Right lobe of liver (tissue), 6 donors: Measurements from ENCODE around the gene HOXB3. TPM values are rescaled to one million over a fixed set of nuclear protein-coding genes. Genes with fewer than 3 reads are reported as not detected.

Experiments used
- ATAC-seq, 4 donors: fragments of 200-7000 bp; cut with Tn5 transposase; one replicate each; pipeline ENCODE4 v1.9.1; 2020; ENCODE audit warnings: mild to moderate bottlenecking in 4 of 4, moderate library complexity in 4 of 4
- DNase-seq, 3 donors: peaks; one replicate each; pipeline ENCODE4 v3.0.0-alpha.2; 2020
- H3K27ac ChIP-seq, 3 donors: fragments of 200-600 bp; one replicate each; pipeline ENCODE4 v1.8.0; 2022
- H3K27me3 ChIP-seq, 2 donors: fragments of 200-600 bp; one replicate each; pipeline ENCODE4 v1.8.0; 2022
- H3K36me3 ChIP-seq, 4 donors: fragments of 200-600 bp; sonication (generic) in 1 of 4; one replicate each; pipeline versions ENCODE4 v1.5.1 to v1.8.0; 2017 to 2022; ENCODE audit warnings: control low read depth in 1 of 4
- H3K4me1 ChIP-seq, 4 donors: fragments of 200-600 bp; sonication (generic) in 1 of 4; one replicate each; pipeline versions ENCODE4 v1.5.1 to v1.8.0; 2017 to 2022; ENCODE audit warnings: control low read depth in 1 of 4
- H3K4me3 ChIP-seq, 3 donors: fragments of 200-600 bp; one replicate each; pipeline ENCODE4 v1.8.0; 2022
- H3K9me3 ChIP-seq, 4 donors: fragments of 200-600 bp; sonication (generic) in 1 of 4; one replicate each; pipeline versions ENCODE4 v1.5.1 to v1.8.0; 2017 to 2022; ENCODE audit warnings: control low read depth in 1 of 4
- POLR2A ChIP-seq: fragments of 450-650 bp; IDR thresholded peaks from one replicate; pipeline ENCODE4 v1.6.1; 2017; ENCODE audit warnings: antibody characterized with exemption, mild to moderate bottlenecking
- WGBS: methylation state at CpG from one replicate; pipeline ENCODE4 v1.1.6; 2018; ENCODE audit warnings: low coverage, low lambda C conversion rate; ENCODE audit not compliant: insufficient coverage; ENCODE audit errors: missing lambda C conversion rate; 5-methylcytosine and 5-hydroxymethylcytosine counted together
- intact Hi-C, 2 donors: fragments of 100-400 bp; cut with DNase I; formaldehyde crosslinking; loops; one replicate each; pipeline versions ENCODE4 v1.11.2 to v1.14.1; 2022
- microRNA counts: library from miRNA; unstranded; fragments of <30 nt; microRNA quantifications from one replicate; lab custom pipeline; 2016
- microRNA-seq, 2 donors: library from miRNA; unstranded; fragments of <30 nt; microRNA quantifications; one replicate each; pipeline ENCODE4, GENCODE V29; 2019 to 2020
- small RNA-seq, 2 experiments: library from RNA; depleted of rRNA; stranded (forward); fragments of <200 nt; gene quantifications; one replicate each; pipeline ENCODE3, GENCODE V24; 2016
- total RNA-seq, 6 experiments: library from RNA; depleted of rRNA in 2 of 6; stranded (reverse); fragments of >200 nt in 2 of 6; fragmentation: NEBNext Ultra II Directional in 3 of 6; extraction: Animal tissue kit (Norgen Biotek cat#: 25700) in 3 of 6; gene quantifications; one replicate each; pipeline versions ENCODE4 v1.1.0 to v1.2.4, GENCODE V29; 2016 to 2023
- TF ChIP-seq, protein P1 (sequence below), 4 donors: fragments of 200-600 bp in 3 of 4; fragments of 450-650 bp in 1 of 4; IDR thresholded peaks; one replicate each; pipeline versions ENCODE4 v1.5.1 to v1.8.0; 2016 to 2022; ENCODE audit warnings: antibody characterized with exemption in 4 of 4, mild to moderate bottlenecking in 2 of 4
- donor health status: DM: no; HTN: yes; CAD: no.
- donor health status: DM: no; HTN: no; CAD: no.
- donor health status: DM: no; HTN: no; CAD: no.
- donor health status: DM: no; HTN: yes; CAD: no.
- donor health status: DM: no; HTN: yes; CAD: no.

The HOXB3 gene
- total RNA-seq, 6 experiments from 2014 or later: 0.99 to 3.2 (median 2.6) TPM

DNA sequence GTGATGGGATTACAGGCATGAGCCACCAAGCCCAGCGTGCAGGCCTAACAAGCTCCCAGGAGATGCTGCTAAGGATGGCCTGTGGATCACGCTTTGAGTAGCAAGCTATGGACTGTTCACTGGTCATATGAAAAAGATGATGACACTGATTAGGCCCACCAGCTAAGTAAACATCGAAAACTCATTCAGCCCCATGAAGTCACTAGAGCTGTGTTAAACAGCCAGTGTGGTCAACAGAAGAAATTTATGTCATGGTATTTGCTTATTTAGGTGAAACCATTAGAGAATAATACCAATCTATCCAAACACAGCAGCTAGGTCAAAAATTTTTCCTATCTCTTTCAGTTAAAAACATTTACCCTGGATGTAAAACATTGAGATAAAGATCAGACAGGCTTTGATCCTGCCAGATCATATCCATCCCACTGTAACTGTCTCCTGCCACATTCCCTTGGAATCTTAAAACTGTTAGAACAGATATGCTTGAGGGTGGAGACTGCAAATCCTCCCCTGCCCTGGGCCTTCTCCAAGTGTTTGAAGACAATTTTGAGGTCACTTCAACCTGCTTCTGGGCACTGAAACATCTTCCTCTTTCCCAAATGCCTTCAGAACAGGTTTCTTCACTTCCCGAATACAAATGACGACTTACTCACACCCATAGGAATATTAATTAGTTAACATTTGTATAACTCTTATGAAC, 90.2 kb downstream of the HOXB3 start:
- H3K4me1 ChIP-seq: no peaks in the 10 kb centered on the region
- intact Hi-C loops: no loop called here
- H3K27me3 ChIP-seq: no peaks in the 10 kb centered on the region
- H3K36me3 ChIP-seq: no peaks in the 10 kb centered on the region
- 86% methylated on average over 2 of the region's 5 CpGs for WGBS
- TF ChIP-seq POLR2A: no peak
- TF ChIP-seq, protein P1, sequence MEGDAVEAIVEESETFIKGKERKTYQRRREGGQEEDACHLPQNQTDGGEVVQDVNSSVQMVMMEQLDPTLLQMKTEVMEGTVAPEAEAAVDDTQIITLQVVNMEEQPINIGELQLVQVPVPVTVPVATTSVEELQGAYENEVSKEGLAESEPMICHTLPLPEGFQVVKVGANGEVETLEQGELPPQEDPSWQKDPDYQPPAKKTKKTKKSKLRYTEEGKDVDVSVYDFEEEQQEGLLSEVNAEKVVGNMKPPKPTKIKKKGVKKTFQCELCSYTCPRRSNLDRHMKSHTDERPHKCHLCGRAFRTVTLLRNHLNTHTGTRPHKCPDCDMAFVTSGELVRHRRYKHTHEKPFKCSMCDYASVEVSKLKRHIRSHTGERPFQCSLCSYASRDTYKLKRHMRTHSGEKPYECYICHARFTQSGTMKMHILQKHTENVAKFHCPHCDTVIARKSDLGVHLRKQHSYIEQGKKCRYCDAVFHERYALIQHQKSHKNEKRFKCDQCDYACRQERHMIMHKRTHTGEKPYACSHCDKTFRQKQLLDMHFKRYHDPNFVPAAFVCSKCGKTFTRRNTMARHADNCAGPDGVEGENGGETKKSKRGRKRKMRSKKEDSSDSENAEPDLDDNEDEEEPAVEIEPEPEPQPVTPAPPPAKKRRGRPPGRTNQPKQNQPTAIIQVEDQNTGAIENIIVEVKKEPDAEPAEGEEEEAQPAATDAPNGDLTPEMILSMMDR (IDR thresholded peaks at IDR 0.05): no peak
- H3K9me3 ChIP-seq: no peaks in the 10 kb centered on the region
- ATAC-seq (no peak), DNase-seq (no peak)
- no peak overlapping the region for H3K4me3 ChIP-seq
- no peak overlapping the region for H3K27ac ChIP-seq

DNA sequence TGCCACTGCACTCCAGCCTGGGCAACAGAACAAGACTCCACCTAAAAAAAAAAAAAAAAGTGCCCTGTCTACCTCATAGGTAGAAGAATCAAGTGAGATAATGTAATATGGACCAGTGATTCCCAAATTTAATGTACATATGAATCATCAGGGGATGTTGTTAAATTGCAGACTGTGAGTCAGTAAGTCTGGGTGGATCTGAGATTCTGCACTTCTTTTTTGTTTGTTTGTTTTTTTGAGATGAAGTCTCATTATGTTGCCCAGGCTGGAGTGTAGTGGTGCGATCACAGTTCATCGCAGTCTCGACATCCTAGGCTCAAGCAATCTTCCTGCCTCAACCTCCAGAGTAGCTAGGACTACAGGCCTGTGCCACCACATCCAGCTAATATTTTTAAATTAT, 90.8 kb downstream of the HOXB3 start:
- no peak for ATAC-seq
- no peaks in the 10 kb centered on the region for H3K36me3 ChIP-seq
- TF ChIP-seq, protein P1 (IDR thresholded peaks at IDR 0.05): no peak
- no peak for TF ChIP-seq POLR2A
- no peaks in the 10 kb centered on the region for H3K9me3 ChIP-seq
- DNase-seq: no peak
- no peak overlapping the region for H3K27ac ChIP-seq
- no peak overlapping the region for H3K4me3 ChIP-seq
- H3K27me3 ChIP-seq: no peaks in the 10 kb centered on the region
- intact Hi-C loops: no loop called here
- WGBS: 88% methylated on average over 3 of the region's 3 CpGs
- H3K4me1 ChIP-seq: no peaks in the 10 kb centered on the region

MicroRNAs encoded within 50 kb of the gene (microRNA counts, 767-probe panel; counts per million panel counts)
- microRNA hsa-miR-10a-5p (lab: Ali Mortazavi, UCI): 6,112 counts per million, percentile 16 among the panel's probes with 10 or more counts

Small RNA genes lying within 50 kb of the gene (microRNA-seq; reads per million reads assigned to microRNA genes)
- 0 reads per million in 2 donors for gene MIR196A1

Small RNA genes lying within 50 kb of the gene (small RNA-seq; reads per million reads assigned to genes)
- gene MIR196A1: 0 reads per million in 2 experiments

Other genes starting within 250 kb of the HOXB3 start
- 10 to 100 TPM in 4 of 6 experiments, 1 to 10 TPM in 2; 4.5 to 51.0 (median 17.5) TPM for gene SKAP1, start 160.0 kb downstream of the HOXB3 start, total RNA-seq
- gene HOXB1, start 59.2 kb downstream of the HOXB3 start, total RNA-seq: not detected
- gene HOXB2, start 45.1 kb downstream of the HOXB3 start, total RNA-seq: 1 to 10 TPM; 1.1 to 1.9 (median 1.5) TPM
- gene HOXB4, start 11.9 kb downstream of the HOXB3 start, total RNA-seq: 1 to 10 TPM in 1 of 6 experiments, under 1 TPM in 5; 0.31 to 1.1 (median 0.68) TPM
- gene HOXB5, start 3.5 kb upstream of the HOXB3 start, total RNA-seq: under 1 TPM in 5 of 6 experiments, not detected in 1; 0.11 to 0.29 (median 0.19) TPM
- under 1 TPM; 0.18 to 0.83 (median 0.56) TPM for gene HOXB6, start 14.7 kb upstream of the HOXB3 start, total RNA-seq
- under 1 TPM in 4 of 6 experiments, not detected in 2; 0.16 to 0.79 (median 0.30) TPM for gene HOXB7, start 20.8 kb upstream of the HOXB3 start, total RNA-seq
- not detected for gene HOXB8, start 25.1 kb upstream of the HOXB3 start, total RNA-seq
- not detected for gene HOXB9, start 36.1 kb upstream of the HOXB3 start, total RNA-seq
- not detected for gene PRAC1, start 132.3 kb upstream of the HOXB3 start, total RNA-seq
- not detected for gene PRAC2, start 132.9 kb upstream of the HOXB3 start, total RNA-seq
- not detected for gene HOXB13, start 138.5 kb upstream of the HOXB3 start, total RNA-seq
- gene TTLL6, start 227.0 kb upstream of the HOXB3 start, total RNA-seq: under 1 TPM in 1 of 6 experiments, not detected in 5; 0.12 TPM
- gene CALCOCO2, start 240.8 kb upstream of the HOXB3 start, total RNA-seq: 10 to 100 TPM; 58.0 to 93.3 (median 72.1) TPM